GM12892 (cell line): ENCODE data around the gene PTPRZ1.

ENCODE experiments used
- POLR2A ChIP-seq: IDR thresholded peaks from 2 replicates; pipeline ENCODE4 v1.6.1; 2011; ENCODE audit warnings: low read depth, low read length, control low read depth
- POLR2AphosphoS5 ChIP-seq: IDR thresholded peaks from 2 replicates; pipeline ENCODE4 v1.6.1; 2011; ENCODE audit warnings: low read depth, low read length, control low read depth
- TAF1 ChIP-seq: IDR thresholded peaks from 2 replicates; pipeline ENCODE4 v1.6.1; 2011; ENCODE audit warnings: low read depth, mild to moderate bottlenecking, control low read depth, low read length, borderline replicate concordance

DNA sequence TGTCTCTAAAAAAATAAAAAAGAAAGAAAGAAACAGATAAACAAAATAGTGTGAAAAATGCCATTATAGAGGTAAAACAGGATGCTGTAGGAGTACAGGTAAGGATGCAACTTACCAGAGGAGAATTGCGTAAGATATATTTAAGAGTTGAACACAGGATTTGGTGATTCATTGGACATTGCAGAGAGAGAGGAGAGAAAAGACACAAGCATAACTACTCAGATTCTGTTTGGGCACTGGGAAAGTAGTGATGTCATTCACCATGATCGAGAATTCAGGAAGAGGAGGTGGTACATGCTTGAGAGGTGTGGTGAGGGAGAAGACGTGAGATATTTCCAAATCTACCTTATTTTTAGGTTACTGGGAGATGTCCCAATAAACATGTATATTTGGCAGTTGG is 173.4 kb downstream of the PTPRZ1 start:
- no peak for TF ChIP-seq POLR2AphosphoS5
- no peak for TF ChIP-seq POLR2A
- no peak for TF ChIP-seq TAF1
